Lower leg skin (tissue), 3 donors: ENCODE results near the gene TBX19.

Source experiments
- POLR2A ChIP-seq, 2 donors: fragments of 450-650 bp; IDR thresholded peaks; one replicate each; pipeline ENCODE4 v1.6.1; 2016 to 2017; ENCODE audit warnings: antibody characterized with exemption in 2 of 2, mild to moderate bottlenecking in 1 of 2, moderate library complexity in 1 of 2
- TF ChIP-seq, protein P1 (sequence below), 3 donors: fragments of 450-650 bp; IDR thresholded peaks; one replicate each; pipeline ENCODE4 v1.5.1; 2016; ENCODE audit warnings: antibody characterized with exemption in 3 of 3, mild to moderate bottlenecking in 3 of 3, moderate library complexity in 2 of 3

DNA sequence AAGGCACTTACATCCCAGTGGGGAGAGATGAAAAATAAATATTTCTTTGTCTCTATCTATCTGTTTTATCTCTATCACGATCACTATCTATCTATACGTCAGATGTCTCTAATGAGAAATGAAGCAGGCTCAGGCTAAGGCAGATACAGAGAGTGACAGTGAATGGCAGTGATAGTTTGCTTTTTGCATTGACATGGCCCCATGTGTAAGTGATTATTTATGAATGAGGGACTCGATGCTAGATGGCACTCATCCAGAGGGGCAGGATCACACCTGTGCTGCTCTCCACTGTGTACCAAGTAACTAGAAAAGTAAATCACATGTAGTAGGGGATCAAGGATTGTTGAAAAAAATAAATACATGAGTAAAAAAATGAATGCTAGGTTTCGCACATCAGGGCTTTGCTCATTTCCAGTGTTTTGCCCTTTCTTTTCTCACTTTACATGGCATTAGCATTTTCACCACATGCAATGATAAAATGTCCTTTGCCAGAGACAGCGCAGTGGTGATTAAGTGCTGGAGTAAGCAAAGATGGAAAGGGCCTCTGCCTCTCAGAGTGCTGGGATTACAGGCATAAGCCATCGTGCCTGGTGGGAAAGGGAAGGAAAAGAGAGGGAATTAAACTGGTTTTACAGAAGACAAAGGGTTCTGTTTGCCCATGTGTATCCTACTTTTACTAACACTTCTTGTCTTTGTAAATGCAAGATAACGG is 16.5 kb downstream of the TBX19 start:
- TF ChIP-seq, protein P1, sequence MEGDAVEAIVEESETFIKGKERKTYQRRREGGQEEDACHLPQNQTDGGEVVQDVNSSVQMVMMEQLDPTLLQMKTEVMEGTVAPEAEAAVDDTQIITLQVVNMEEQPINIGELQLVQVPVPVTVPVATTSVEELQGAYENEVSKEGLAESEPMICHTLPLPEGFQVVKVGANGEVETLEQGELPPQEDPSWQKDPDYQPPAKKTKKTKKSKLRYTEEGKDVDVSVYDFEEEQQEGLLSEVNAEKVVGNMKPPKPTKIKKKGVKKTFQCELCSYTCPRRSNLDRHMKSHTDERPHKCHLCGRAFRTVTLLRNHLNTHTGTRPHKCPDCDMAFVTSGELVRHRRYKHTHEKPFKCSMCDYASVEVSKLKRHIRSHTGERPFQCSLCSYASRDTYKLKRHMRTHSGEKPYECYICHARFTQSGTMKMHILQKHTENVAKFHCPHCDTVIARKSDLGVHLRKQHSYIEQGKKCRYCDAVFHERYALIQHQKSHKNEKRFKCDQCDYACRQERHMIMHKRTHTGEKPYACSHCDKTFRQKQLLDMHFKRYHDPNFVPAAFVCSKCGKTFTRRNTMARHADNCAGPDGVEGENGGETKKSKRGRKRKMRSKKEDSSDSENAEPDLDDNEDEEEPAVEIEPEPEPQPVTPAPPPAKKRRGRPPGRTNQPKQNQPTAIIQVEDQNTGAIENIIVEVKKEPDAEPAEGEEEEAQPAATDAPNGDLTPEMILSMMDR (IDR thresholded peaks at IDR 0.05), result no peak
- no peak for TF ChIP-seq POLR2A (IDR thresholded peaks at IDR 0.05)
